ENCODE measurements around the gene GRK7. TPM values are rescaled to one million over a fixed set of nuclear protein-coding genes. Genes with fewer than 3 reads are reported as not detected.

GRK7 gene
- total RNA-seq, 1 experiment from 2014 or later: not detected

GRCh38 chr3:141746962-141747361 lies 16.2 kb upstream of the GRK7 start:
- Histone ChIP-seq H3K9me2 (ENCODE audit: insufficient read depth) (no peaks in the 10 kb centered on the region), H3K4me1 (ENCODE audit: control insufficient read depth in 1 of 2, insufficient read depth in 2 of 2, low read length in 2 of 2) (no peaks in the 10 kb centered on the region), H3K79me2 (ENCODE audit: insufficient read depth, low read length) (peaks cover 47% of the 10 kb centered on the region), H3K4me3 (replicated peaks in 1 of 2; ENCODE audit: low read depth in 1 of 2, low read length in 2 of 2) (no peak overlapping the region), H3K4me2 (ENCODE audit: low read length) (no peak overlapping the region), H3K9me3 (ENCODE audit: control insufficient read depth in 1 of 2, insufficient read depth in 1 of 2, low read depth in 1 of 2, low read length in 2 of 2) (no peaks in the 10 kb centered on the region), H3K9ac (ENCODE audit: low read length) (no peak overlapping the region), H3K27me3 (ENCODE audit: insufficient read depth, low read length) (no peaks in the 10 kb centered on the region), H4K20me1 (ENCODE audit: insufficient read depth) (peaks cover 5% of the 10 kb centered on the region; the same call in 1 of the 2 replicates), H3K36me3 (ENCODE audit: control insufficient read depth in 1 of 2, insufficient read depth in 2 of 2, low read length in 2 of 2) (peaks cover 23 to 27% of the 10 kb centered on the region in 2 experiments), H2AFZ (ENCODE audit: low read depth, low read length, poor library complexity, severe bottlenecking) (no peak overlapping the region), H3K27ac (ENCODE audit: low read depth, low read length) (no peak overlapping the region)
- ChIA-PET CTCF (no interaction called here), POLR2A (no interaction called here), RAD21 (ENCODE audit: low non-redundant PET in 1 of 2, low total read pairs in 2 of 2, uncharacterized antibody in 2 of 2, unreplicated experiment in 2 of 2) (no interaction called here)
- BruUV-seq (replicated peaks): no TSS peak
- ATAC-seq: no peak
- no peak for TF ChIP-seq ZNF274 (IDR thresholded peaks at IDR 0.05; ENCODE audit: low read depth, low read length)
- TF ChIP-seq POLR2A (IDR thresholded peaks at IDR 0.05; ENCODE audit: borderline replicate concordance, extremely low read depth, insufficient read depth, insufficient read length): no peak
- TF ChIP-seq EZH2phosphoT487 (IDR thresholded peaks at IDR 0.05; ENCODE audit: borderline replicate concordance): no peak
- no peak for TF ChIP-seq POLR2AphosphoS5 (IDR thresholded peaks at IDR 0.05; ENCODE audit: low read depth, low read length)
- no peak for TF ChIP-seq ELF1 (IDR thresholded peaks at IDR 0.05; ENCODE audit: borderline replicate concordance, low read depth)
- no peak for TF ChIP-seq EGR1 (IDR thresholded peaks at IDR 0.05; ENCODE audit: low read depth)
- no peak for TF ChIP-seq YY1 (IDR thresholded peaks at IDR 0.05; ENCODE audit: extremely low read depth, insufficient replicate concordance, low read depth, low read length)
- no peak for TF ChIP-seq FOSL1 (IDR thresholded peaks at IDR 0.05; ENCODE audit: low read depth)
- no peak for TF ChIP-seq RAD21 (IDR thresholded peaks at IDR 0.05; ENCODE audit: low read depth)
- no peak for TF ChIP-seq CTCF (IDR thresholded peaks at IDR 0.05 in 2 of 3, conservative IDR thresholded peaks at IDR 0.05 in 1 of 3; ENCODE audit: borderline replicate concordance in 1 of 3, insufficient read depth in 1 of 3, low read depth in 2 of 3, low read length in 2 of 3)
- TF ChIP-seq SRF (IDR thresholded peaks at IDR 0.05; ENCODE audit: low read depth): no peak
- no peak for TF ChIP-seq ZBTB33 (IDR thresholded peaks at IDR 0.05; ENCODE audit: extremely low read depth, insufficient replicate concordance, low read length)
- no peak for TF ChIP-seq ZFX (IDR thresholded peaks at IDR 0.05)
- TF ChIP-seq EZH2 (IDR thresholded peaks at IDR 0.05): no peak
- TF ChIP-seq, protein P1, sequence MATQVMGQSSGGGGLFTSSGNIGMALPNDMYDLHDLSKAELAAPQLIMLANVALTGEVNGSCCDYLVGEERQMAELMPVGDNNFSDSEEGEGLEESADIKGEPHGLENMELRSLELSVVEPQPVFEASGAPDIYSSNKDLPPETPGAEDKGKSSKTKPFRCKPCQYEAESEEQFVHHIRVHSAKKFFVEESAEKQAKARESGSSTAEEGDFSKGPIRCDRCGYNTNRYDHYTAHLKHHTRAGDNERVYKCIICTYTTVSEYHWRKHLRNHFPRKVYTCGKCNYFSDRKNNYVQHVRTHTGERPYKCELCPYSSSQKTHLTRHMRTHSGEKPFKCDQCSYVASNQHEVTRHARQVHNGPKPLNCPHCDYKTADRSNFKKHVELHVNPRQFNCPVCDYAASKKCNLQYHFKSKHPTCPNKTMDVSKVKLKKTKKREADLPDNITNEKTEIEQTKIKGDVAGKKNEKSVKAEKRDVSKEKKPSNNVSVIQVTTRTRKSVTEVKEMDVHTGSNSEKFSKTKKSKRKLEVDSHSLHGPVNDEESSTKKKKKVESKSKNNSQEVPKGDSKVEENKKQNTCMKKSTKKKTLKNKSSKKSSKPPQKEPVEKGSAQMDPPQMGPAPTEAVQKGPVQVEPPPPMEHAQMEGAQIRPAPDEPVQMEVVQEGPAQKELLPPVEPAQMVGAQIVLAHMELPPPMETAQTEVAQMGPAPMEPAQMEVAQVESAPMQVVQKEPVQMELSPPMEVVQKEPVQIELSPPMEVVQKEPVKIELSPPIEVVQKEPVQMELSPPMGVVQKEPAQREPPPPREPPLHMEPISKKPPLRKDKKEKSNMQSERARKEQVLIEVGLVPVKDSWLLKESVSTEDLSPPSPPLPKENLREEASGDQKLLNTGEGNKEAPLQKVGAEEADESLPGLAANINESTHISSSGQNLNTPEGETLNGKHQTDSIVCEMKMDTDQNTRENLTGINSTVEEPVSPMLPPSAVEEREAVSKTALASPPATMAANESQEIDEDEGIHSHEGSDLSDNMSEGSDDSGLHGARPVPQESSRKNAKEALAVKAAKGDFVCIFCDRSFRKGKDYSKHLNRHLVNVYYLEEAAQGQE (IDR thresholded peaks at IDR 0.05; ENCODE audit: low read depth): no peak
- no peak for TF ChIP-seq SIN3A (IDR thresholded peaks at IDR 0.05; ENCODE audit: low read depth)
- no peak for TF ChIP-seq CEBPB (IDR thresholded peaks at IDR 0.05; ENCODE audit: low read depth)
- no peak for TF ChIP-seq SP1 (IDR thresholded peaks at IDR 0.05; ENCODE audit: low read depth)
- no peak for TF ChIP-seq JUND (IDR thresholded peaks at IDR 0.05)
- DNase-seq (ENCODE audit: low read depth, low spot score): no peak
- intact Hi-C loops (cut with micrococcal nuclease): no loop called here
